SK-N-MC (cell line): ENCODE measurements around the gene SAP25.

Experiments used
- DNase-seq: peaks from one replicate; pipeline ENCODE4 v3.0.0-alpha.2; 2011; ENCODE audit warnings: low read depth, low spot score
- H3K27ac ChIP-seq: fragments of 200-600 bp; sonication (generic); 2 replicates; pipeline ENCODE4 v1.5.1; 2016; ENCODE audit warnings: mixed run types
- H3K36me3 ChIP-seq: fragments of 200-600 bp; sonication (generic); 2 replicates; pipeline ENCODE4 v1.6.1; 2017; ENCODE audit warnings: antibody characterized with exemption, low read length, mixed read lengths; ENCODE audit not compliant: insufficient read depth
- H3K4me3 ChIP-seq: fragments of 200-600 bp; sonication (generic); 2 replicates; pipeline ENCODE4 v1.5.1; 2016
- H3K9ac ChIP-seq: fragments of 200-600 bp; sonication (generic); 2 replicates; pipeline ENCODE4 v1.8.0; 2017; ENCODE audit warnings: mixed run types, mixed read lengths; ENCODE audit not compliant: insufficient read length
- H3K9me3 ChIP-seq: fragments of 200-600 bp; sonication (generic); 2 replicates; pipeline ENCODE4 v1.6.1; 2017; ENCODE audit warnings: low read depth, mild to moderate bottlenecking, antibody characterized with exemption, low read length, moderate library complexity, mixed read lengths
- EZH2 ChIP-seq: fragments of 200-600 bp; sonication (generic); IDR thresholded peaks from one replicate; pipeline ENCODE4 v1.6.1; 2017; ENCODE audit warnings: antibody characterized with exemption
- FOXP2 ChIP-seq: optimal IDR thresholded peaks from 2 replicates; pipeline ENCODE3; 2011; ENCODE audit warnings: mild to moderate bottlenecking, moderate library complexity; ENCODE audit not compliant: insufficient read depth; ENCODE audit errors: extremely low read length, control extremely low read depth
- POLR2AphosphoS5 ChIP-seq: IDR thresholded peaks from 2 replicates; pipeline ENCODE4 v1.6.1; 2012; ENCODE audit warnings: mild to moderate bottlenecking, low read depth, low read length, borderline replicate concordance

The SAP25 gene

DNA sequence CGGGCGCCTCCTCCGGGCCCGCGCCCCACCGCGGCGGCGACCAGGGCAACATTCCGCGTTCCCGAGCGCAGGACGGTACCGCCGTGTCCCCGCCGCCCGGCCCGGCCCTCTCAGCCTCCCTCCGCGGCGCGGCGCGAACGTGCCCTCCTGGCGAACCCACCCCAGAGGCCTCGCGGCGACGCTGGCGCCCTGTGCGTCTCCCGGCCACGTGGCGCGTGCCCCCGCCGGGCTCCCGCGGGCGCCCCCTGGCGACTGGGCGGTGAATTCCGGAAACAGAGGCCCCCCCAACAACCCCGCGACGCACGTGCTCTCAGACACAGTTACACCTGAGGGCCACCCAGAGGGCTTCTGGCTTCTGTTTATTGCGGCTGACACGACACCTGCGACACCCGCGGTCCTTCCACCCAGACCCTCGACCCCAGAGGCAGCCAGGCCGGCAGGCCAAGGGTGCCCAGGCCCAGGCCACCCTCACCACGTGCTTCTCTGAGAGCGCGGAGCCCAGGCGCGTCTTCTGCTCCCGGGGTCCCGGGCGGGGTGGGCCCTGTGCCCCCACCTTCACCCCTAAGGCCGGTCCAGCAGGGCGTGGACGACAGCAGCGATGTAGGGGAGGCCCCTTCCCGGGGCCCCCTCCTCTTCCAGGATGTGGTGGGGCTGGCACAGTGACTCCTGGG, at the start of gene SAP25:
SAP25 (minus strand) TSS at position 210 of the 671 bp plus-strand sequence; CDS start at position 52, 158 bp downstream.
- TF ChIP-seq POLR2AphosphoS5 (no peak), EZH2 (no peak), FOXP2 (no peak)
- Histone ChIP-seq H3K9me3 (no peaks in the 10 kb centered on the region), H3K4me3 (no peak within 1 kb of the TSS), H3K9ac (no peak within 1 kb of the TSS), H3K27ac (no peak within 1 kb of the TSS), H3K36me3 (peaks cover 3% of the 10 kb centered on the region; the same call in 1 of the 2 replicates)
- DNase-seq = no peak

- TF ChIP-seq EZH2 = no peak
- TF ChIP-seq FOXP2 = no peak
- TF ChIP-seq POLR2AphosphoS5 = no peak
- Histone ChIP-seq H3K9ac (no peak overlapping the region), H3K27ac (no peak overlapping the region), H3K36me3 (no peaks in the 10 kb centered on the region), H3K4me3 (no peak overlapping the region), H3K9me3 (no peaks in the 10 kb centered on the region)
- no peak for DNase-seq
These were observed 47.9 kb upstream of the SAP25 start for GRCh38 chr7:100621554-100621953.

- Histone ChIP-seq H3K27ac (no peak overlapping the region), H3K9me3 (no peaks in the 10 kb centered on the region), H3K36me3 (no peaks in the 10 kb centered on the region), H3K9ac (no peak overlapping the region), H3K4me3 (no peak overlapping the region)
- DNase-seq = no peak
- TF ChIP-seq EZH2 (no peak), FOXP2 (no peak), POLR2AphosphoS5 (no peak)
These were observed 47.1 kb upstream of the SAP25 start for GRCh38 chr7:100620804-100621203.

DNA sequence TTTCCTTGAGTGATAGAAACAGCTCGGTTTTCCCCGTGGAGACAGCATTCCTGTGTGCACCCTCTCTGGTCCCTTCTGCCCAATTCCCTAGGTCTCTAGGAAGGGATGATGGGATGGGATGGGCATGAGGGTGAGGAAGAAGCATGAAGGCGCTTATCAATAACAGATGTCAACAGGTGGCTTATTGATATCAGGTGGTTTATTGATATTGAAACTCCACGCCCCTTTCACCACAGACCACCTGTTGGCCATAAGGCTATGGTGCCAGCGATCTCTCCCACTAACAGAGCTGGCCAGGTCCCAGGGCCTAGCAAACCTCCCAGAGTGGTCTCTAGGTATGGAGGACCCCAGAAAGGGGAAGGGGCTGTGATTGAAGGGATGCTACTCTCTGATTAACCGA, 46.5 kb upstream of the SAP25 start:
- no peak for DNase-seq
- Histone ChIP-seq H3K27ac (no peak overlapping the region), H3K9me3 (no peaks in the 10 kb centered on the region), H3K9ac (no peak overlapping the region), H3K36me3 (no peaks in the 10 kb centered on the region), H3K4me3 (no peak overlapping the region)
- TF ChIP-seq EZH2 = no peak
- no peak for TF ChIP-seq POLR2AphosphoS5

DNA sequence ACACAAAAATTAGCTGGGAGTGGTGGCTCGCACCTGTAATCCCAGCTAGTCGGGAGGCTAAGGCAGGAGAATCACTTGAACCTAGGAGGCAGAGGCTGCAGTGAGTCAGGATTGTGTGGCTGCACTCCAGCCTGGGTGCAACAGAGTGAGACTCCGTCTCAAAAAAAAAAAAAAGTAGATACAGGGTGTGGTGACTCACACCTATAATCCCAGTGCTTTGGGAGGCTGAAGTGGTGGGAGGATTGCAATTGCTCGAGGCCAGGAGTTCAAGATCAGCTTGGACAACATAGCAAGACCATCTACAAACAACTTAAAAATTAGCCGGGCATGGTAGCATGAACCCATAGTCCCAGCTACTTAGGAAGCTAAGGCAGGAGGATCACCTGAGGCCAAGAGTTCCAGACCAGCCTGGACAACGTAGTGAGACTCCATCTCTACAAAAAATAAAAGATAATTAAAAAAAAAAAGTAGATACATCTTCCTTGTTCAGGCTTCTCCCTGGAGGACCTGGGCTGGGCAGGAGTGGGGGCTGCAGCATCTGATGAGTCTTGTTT, 40.7 kb upstream of the SAP25 start:
- TF ChIP-seq POLR2AphosphoS5 (no peak), FOXP2 (no peak), EZH2 (no peak)
- Histone ChIP-seq H3K36me3 (no peaks in the 10 kb centered on the region), H3K4me3 (no peak overlapping the region), H3K27ac (no peak overlapping the region), H3K9ac (no peak overlapping the region), H3K9me3 (no peaks in the 10 kb centered on the region)
- no peak for DNase-seq

DNA sequence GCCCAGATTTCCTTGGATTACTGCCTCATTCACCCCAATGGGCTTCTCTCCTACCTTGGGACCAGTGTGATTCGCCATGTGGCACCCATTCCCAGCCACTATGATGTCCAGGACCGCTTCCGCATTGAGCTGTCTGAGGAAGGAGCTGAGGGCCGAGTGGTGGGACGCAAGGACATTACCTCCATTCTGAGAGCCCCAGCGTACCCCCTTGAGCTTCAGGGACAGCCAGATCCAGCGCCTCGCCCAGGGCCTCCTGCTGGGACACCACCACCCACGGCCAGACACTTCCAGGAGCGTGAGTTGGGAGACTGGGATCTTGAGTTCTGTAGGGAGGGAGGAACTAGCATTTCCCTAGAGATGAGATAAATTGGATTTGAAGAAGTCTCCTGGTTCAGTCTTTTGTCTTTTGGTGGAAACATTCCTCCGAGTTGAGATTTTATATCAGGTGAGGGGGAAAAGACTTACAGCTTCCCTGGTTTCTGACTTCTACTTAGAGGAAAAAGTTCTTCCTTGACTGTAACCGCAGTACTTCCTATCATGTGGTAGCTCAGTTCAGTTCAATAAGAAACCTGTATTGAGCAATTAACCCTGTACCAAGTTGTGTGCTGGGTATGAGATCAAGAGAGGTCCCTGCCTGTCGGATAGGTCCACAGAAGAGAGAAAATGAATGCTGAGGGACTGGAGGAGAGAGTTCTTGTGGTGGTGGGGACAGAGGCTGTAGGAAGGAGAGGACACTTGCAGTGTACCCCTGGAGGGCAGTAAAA, 39.9 kb upstream of the SAP25 start:
- Histone ChIP-seq H3K9ac (peak overlapping the region; percentile 78), H3K27ac (no peak overlapping the region), H3K36me3 (no peaks in the 10 kb centered on the region), H3K4me3 (peak overlapping the region; percentile 94), H3K9me3 (no peaks in the 10 kb centered on the region)
- DNase-seq = no peak
- no peak for TF ChIP-seq FOXP2
- no peak for TF ChIP-seq EZH2
- TF ChIP-seq POLR2AphosphoS5 = no peak

DNA sequence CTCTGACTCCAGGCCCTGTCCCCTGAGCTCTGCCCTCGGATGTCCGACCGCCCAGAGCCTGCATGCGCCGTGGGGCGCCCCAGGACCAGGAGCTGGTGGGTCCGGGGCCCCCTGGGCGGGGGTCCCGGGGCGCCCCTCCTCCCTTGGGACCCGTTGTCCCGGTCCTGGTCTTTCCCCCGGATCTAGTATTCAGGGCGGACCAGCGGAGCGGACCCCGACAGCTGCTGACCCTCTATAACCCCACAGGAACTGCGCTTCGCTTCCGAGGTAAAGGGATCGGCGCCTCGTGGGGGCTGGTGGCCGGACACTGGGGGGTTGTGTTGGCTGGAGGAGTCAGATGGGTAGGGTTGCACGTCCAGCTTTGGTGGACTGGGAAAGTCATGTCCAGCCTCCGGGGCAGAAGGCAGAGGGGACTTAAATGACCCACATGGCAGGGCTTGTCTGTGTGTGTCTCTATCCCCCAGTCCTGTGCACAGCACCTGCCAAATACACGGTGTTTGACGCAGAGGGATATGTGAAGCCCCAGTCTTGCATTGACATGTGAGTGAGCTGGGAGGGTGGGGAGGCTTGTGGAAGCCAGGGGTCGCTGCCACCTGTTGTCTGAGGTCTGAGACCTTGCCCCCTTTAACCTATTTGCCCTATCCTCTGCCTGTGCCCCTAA, 39.2 kb upstream of the SAP25 start:
- Histone ChIP-seq H3K9me3 (no peaks in the 10 kb centered on the region), H3K27ac (no peak overlapping the region), H3K4me3 (peak overlapping the region; percentile 94), H3K9ac (peak overlapping the region; percentile 78), H3K36me3 (no peaks in the 10 kb centered on the region)
- DNase-seq = no peak
- TF ChIP-seq FOXP2 (no peak), EZH2 (no peak), POLR2AphosphoS5 (no peak)
